ENCODE measurements around the gene CA10. TPM values are rescaled to one million over a fixed set of nuclear protein-coding genes. Genes with fewer than 3 reads are reported as not detected.

The CA10 gene
- total and polyA plus RNA-seq, 9 of the 15 experiments (the other 6 are each of a cell fraction or from before 2014, with no cell fraction given) = not detected

GRCh38 chr17:51770027-51770759 is 388.3 kb downstream of the CA10 start:
- Histone ChIP-seq H3K27ac (ENCODE audit: extremely low read depth, low read depth, low read length) (no peak overlapping the region), H3K36me3 (ENCODE audit: control insufficient read depth, insufficient read depth, low read length) (no peaks in the 10 kb centered on the region), H3K9me1 (ENCODE audit: control insufficient read depth, insufficient read depth, low read length) (no peaks in the 10 kb centered on the region), H2AFZ (ENCODE audit: low read depth, low read length) (no peak overlapping the region), H4K20me1 (replicated peaks; ENCODE audit: control insufficient read depth, insufficient read depth, low read length) (no peaks in the 10 kb centered on the region), H3K79me2 (ENCODE audit: control insufficient read depth, insufficient read depth, low read length) (no peaks in the 10 kb centered on the region), H3K9ac (ENCODE audit: insufficient read depth in 1 of 2, low read depth in 2 of 2, low read length in 2 of 2) (no peak overlapping the region), H3K4me2 (ENCODE audit: insufficient read depth, low read length) (no peak overlapping the region), H3K9me3 (replicated peaks; ENCODE audit: control insufficient read depth, insufficient read depth, low read depth, low read length) (no peaks in the 10 kb centered on the region), H3K27me3 (ENCODE audit: control insufficient read depth in 2 of 2, insufficient read depth in 2 of 2, low read length in 2 of 2) (no peaks in the 10 kb centered on the region), H3K4me1 (replicated peaks in 1 of 2; ENCODE audit: control insufficient read depth in 2 of 2, insufficient read depth in 2 of 2, low read length in 2 of 2) (no peaks in the 10 kb centered on the region), H3K4me3 (no peak overlapping the region)
- DNase-seq (ENCODE audit: extremely low read depth in 1 of 4, low spot score in 3 of 4) (no peak), ATAC-seq (no peak), FAIRE-seq (no peak)
- in situ Hi-C loops (cut with MboI) = no loop called here
- WGBS (ENCODE audit: insufficient coverage, low coverage, missing lambda C conversion rate) = under 1% methylated on average over 5 of the region's 5 CpGs
- BruUV-seq (replicated peaks) = no TSS peak
- ChIA-PET CTCF (ENCODE audit: low intra/inter-chr PET ratio) (no interaction called here), POLR2A (no interaction called here)
- TF ChIP-seq ESRRA (IDR thresholded peaks at IDR 0.05; ENCODE audit: borderline replicate concordance, low read depth) (no peak), ATF7 (IDR thresholded peaks at IDR 0.05) (no peak), ZNF561 (CRISPR knock-in tag; conservative IDR thresholded peaks at IDR 0.05) (no peak), TSC22D4 (tag; IDR thresholded peaks at IDR 0.05) (no peak), ZFPM2 (CRISPR knock-in tag; IDR thresholded peaks at IDR 0.05) (no peak), STAG1 (CRISPR knock-in tag; IDR thresholded peaks at IDR 0.05; ENCODE audit: borderline replicate concordance) (no peak), POLR3G (IDR thresholded peaks at IDR 0.05; ENCODE audit: extremely low read depth, insufficient read length, insufficient replicate concordance) (no peak), SP1 (CRISPR knock-in tag; IDR thresholded peaks at IDR 0.05) (no peak), FOXO4 (CRISPR knock-in tag; IDR thresholded peaks at IDR 0.05) (no peak), ZNF311 (CRISPR knock-in tag; IDR thresholded peaks at IDR 0.05) (no peak), BDP1 (IDR thresholded peaks at IDR 0.05; ENCODE audit: insufficient read depth, insufficient read length) (no peak), ZFX (CRISPR knock-in tag; IDR thresholded peaks at IDR 0.05) (no peak), CHCHD3 (CRISPR knock-in tag; IDR thresholded peaks at IDR 0.05) (no peak), NFE2L1 (tag; IDR thresholded peaks at IDR 0.05; ENCODE audit: borderline replicate concordance, low read depth) (no peak), XRCC5 (IDR thresholded peaks at IDR 0.05; ENCODE audit: low read depth, low read length) (no peak)
- intact Hi-C loops (cut with micrococcal nuclease) = no loop called here

Measured in K562 (cell line).